HG02973 (cell line): ENCODE results near the gene WDR74.
"Not testable (repeated sequence)": the region's sequence is repeated elsewhere in the genome, so short reads cannot be mapped to it uniquely, and the experiment has no call there.

ENCODE experiments used
- ATAC-seq: cut with Tn5 transposase; IDR thresholded peaks from one replicate; pipeline ENCODE4 v1.9.1; 2021; ENCODE audit warnings: moderate library complexity; ENCODE audit not compliant: unreplicated experiment

WDR74 gene

GRCh38 chr11:62860835-62861563, 21.6 kb upstream of the WDR74 start:
- no peak for ATAC-seq

- ATAC-seq, result not testable (repeated sequence)
These were observed 19.9 kb upstream of the WDR74 start for GRCh38 chr11:62859281-62859703.

GRCh38 chr11:62858201-62858600, 18.8 kb upstream of the WDR74 start:
- no peak for ATAC-seq

- ATAC-seq, result no peak
These were observed 18.2 kb upstream of the WDR74 start for GRCh38 chr11:62857541-62857982.

- no peak for ATAC-seq
These were observed 17.0 kb upstream of the WDR74 start for GRCh38 chr11:62856333-62856895.

GRCh38 chr11:62855571-62856332, 16.4 kb upstream of the WDR74 start:
- peak; percentile 79 for ATAC-seq

GRCh38 chr11:62854825-62855570, 15.6 kb upstream of the WDR74 start:
- no peak for ATAC-seq

- no peak for ATAC-seq
These were observed 14.8 kb upstream of the WDR74 start for GRCh38 chr11:62854013-62854824.

GRCh38 chr11:62853279-62853965, 14.0 kb upstream of the WDR74 start:
- no peak for ATAC-seq

- no peak for ATAC-seq
These were observed 13.3 kb upstream of the WDR74 start for GRCh38 chr11:62852523-62853188.

GRCh38 chr11:62851807-62852522, 12.6 kb upstream of the WDR74 start:
- no peak for ATAC-seq

- no peak for ATAC-seq
These were observed 11.8 kb upstream of the WDR74 start for GRCh38 chr11:62850911-62851806.

- ATAC-seq, result no peak
These were observed 8.5 kb upstream of the WDR74 start for GRCh38 chr11:62847767-62848314.

GRCh38 chr11:62846177-62846576, 6.8 kb upstream of the WDR74 start:
- no peak for ATAC-seq

GRCh38 chr11:62844154-62844553, 4.8 kb upstream of the WDR74 start:
- no peak for ATAC-seq

- no peak for ATAC-seq
These were observed 4.1 kb upstream of the WDR74 start for GRCh38 chr11:62843466-62843865.

- ATAC-seq, result not testable (repeated sequence)
These were observed 3.5 kb upstream of the WDR74 start for GRCh38 chr11:62842891-62843290.
